AG04450 (cell line): ENCODE measurements around the gene MAK. TPM values are rescaled to one million over a fixed set of nuclear protein-coding genes. Genes with fewer than 3 reads are reported as not detected.
A peak's percentile ranks its signal among the peaks of the same experiment; 100 is the strongest.
"Not testable (repeated sequence)": the region's sequence is repeated elsewhere in the genome, so short reads cannot be mapped to it uniquely, and the experiment has no call there.

Experiments
- CTCF ChIA-PET: fragments of 300-600, 350-600 bp; formaldehyde crosslinking; extraction: SDS; loops from one replicate; lab custom pipeline; 2022; ENCODE audit warnings: antibody characterized with exemption, inconsistent platforms; lab: Charles Lee
- POLR2A ChIA-PET: fragments of 350-600 bp; formaldehyde crosslinking; extraction: SDS; loops from one replicate; lab custom pipeline; 2021; ENCODE audit warnings: antibody characterized with exemption, inconsistent platforms; lab: Yijun Ruan, JAX
- DNase-seq: peaks from one replicate; pipeline ENCODE4 v3.0.0-alpha.2; 2011; ENCODE audit warnings: low read depth, low spot score
- H3K27ac ChIP-seq: one replicate; pipeline ENCODE4 v1.5.1; 2012; ENCODE audit warnings: low read depth, low read length, control low read depth
- H3K27me3 ChIP-seq: one replicate; pipeline ENCODE4 v1.6.0; 2012; ENCODE audit warnings: low read length; ENCODE audit not compliant: control insufficient read depth, insufficient read depth
- H3K4me3 ChIP-seq: 2 replicates; pipeline ENCODE4 v1.5.1; 2011; ENCODE audit warnings: mild to moderate bottlenecking, low read depth, low read length, control low read depth
- H3K9me3 ChIP-seq: 2 replicates; pipeline ENCODE4 v1.5.1; 2012; ENCODE audit warnings: low read length; ENCODE audit not compliant: control insufficient read depth, insufficient read depth
- CTCF ChIP-seq: IDR thresholded peaks from 2 replicates; pipeline ENCODE4 v1.5.1; 2011; ENCODE audit warnings: low read depth, low read length, control low read depth, inconsistent platforms
- polyA plus RNA-seq: library from polyadenylated mRNA; depleted of rRNA; stranded (reverse); fragments of >200 nt; gene quantifications from 2 replicates; pipeline ENCODE4 v1.2.3, GENCODE V29; 2011

Gene MAK
- polyA plus RNA-seq, 1 experiment = not detected

- Histone ChIP-seq H3K9me3 (no peaks in the 10 kb centered on the region), H3K27me3 (no peaks in the 10 kb centered on the region), H3K4me3 (no peak overlapping the region), H3K27ac (no peak overlapping the region)
- TF ChIP-seq CTCF = no peak
- CTCF ChIA-PET = interaction anchor here (1.1 kb wide), 1 partner anchor 10 kb away, joined by 3 read pairs; no protein-coding TSS in a partner anchor
- DNase-seq = no peak
- POLR2A ChIA-PET = no interaction called here
These were observed 68.9 kb downstream of the MAK start for GRCh38 chr6:10769419-10769818.

GRCh38 chr6:10763006-10763405 lies 75.3 kb downstream of the MAK start:
- ChIA-PET CTCF (interaction anchor here (1.2 kb wide), 1 partner anchor 284 kb away, joined by 7 read pairs; no protein-coding TSS in a partner anchor), POLR2A (no interaction called here)
- Histone ChIP-seq H3K4me3 (no peak overlapping the region), H3K27me3 (no peaks in the 10 kb centered on the region), H3K27ac (no peak overlapping the region), H3K9me3 (no peaks in the 10 kb centered on the region)
- peak; percentile 55 for DNase-seq
- TF ChIP-seq CTCF = no peak

DNA sequence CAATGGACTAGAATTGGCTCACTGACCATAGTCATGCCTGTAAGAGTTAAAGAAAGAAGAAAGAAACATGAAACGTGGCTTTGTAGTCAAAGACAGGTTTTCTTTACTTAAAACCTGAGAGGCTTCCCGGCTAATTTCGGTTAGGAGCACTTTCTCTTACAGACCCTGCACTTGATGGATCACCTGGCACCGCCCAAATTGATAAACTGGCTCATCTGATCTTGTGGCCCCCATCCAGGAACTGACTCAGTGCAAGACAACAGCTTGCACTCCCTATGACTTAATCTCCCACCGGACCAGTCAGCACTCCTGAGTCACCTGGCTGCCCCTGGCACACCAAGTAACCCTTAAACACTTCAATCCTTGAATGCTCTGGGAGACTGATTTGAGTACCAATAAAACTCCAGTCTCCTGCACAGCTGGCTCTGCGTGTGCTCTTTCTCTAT lies 78.4 kb downstream of the MAK start:
- ChIA-PET CTCF (interaction anchor here (0.7 to 2.0 kb wide), 13 partner anchors 9 to 1652 kb away, joined by 3 to 15 read pairs (median 4); partner anchors contain the start of gene TMEM14B), POLR2A (interaction anchor here (0.5 to 1.0 kb wide), 2 partner anchors 37 to 41 kb away, joined by 4 read pairs; partner anchors contain the start of gene TMEM14C)
- H3K9me3 ChIP-seq = no peaks in the 10 kb centered on the region
- peak overlapping the region; percentile 67 for H3K27ac ChIP-seq
- no peaks in the 10 kb centered on the region for H3K27me3 ChIP-seq
- DNase-seq = peak; percentile 33
- H3K4me3 ChIP-seq = no peak overlapping the region
- TF ChIP-seq CTCF = no peak

- peak; percentile 86 for DNase-seq
- TF ChIP-seq CTCF = peak; percentile 73
- Histone ChIP-seq H3K27ac (peak overlapping the region; percentile 67), H3K9me3 (no peaks in the 10 kb centered on the region), H3K27me3 (no peaks in the 10 kb centered on the region), H3K4me3 (no peak overlapping the region)
- ChIA-PET CTCF (interaction anchor here (0.7 to 2.0 kb wide), 13 partner anchors 9 to 825 kb away, joined by 3 to 15 read pairs (median 4); partner anchors contain the start of gene TMEM14B), POLR2A (interaction anchor here (0.5 to 1.0 kb wide), 2 partner anchors 37 to 40 kb away, joined by 4 read pairs; partner anchors contain the start of gene TMEM14C)
These were observed 79.0 kb downstream of the MAK start for GRCh38 chr6:10759312-10759839.

GRCh38 chr6:10756085-10756484 lies 82.3 kb downstream of the MAK start:
- Histone ChIP-seq H3K4me3 (no peak overlapping the region), H3K27ac (no peak overlapping the region), H3K27me3 (no peaks in the 10 kb centered on the region), H3K9me3 (no peaks in the 10 kb centered on the region)
- POLR2A ChIA-PET = no interaction called here
- DNase-seq = no peak
- no peak for TF ChIP-seq CTCF
- CTCF ChIA-PET = interaction anchor here (0.7 kb wide), 1 partner anchor 10 kb away, joined by 3 read pairs; no protein-coding TSS in a partner anchor

DNA sequence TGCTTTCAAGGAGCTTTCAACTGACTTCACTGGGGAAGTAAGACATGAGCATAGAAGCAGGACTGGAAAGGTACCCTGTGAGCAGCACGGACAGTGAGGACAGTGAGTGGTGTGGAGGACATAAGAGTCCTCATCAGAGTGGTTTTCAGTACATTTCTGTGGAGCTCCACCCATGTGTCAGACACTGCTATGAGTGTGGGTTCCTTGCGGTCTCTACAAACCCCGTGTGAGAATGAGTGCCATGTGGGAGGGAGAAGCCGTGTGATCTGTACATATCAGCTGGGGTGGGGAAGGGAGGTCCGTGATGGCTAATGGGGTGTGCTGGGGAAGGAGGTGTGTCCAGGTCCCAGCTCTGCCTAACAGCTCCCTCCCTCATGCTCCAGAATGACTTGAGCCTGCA lies 86.6 kb downstream of the MAK start:
- POLR2A ChIA-PET = not testable (repeated sequence)

DNA sequence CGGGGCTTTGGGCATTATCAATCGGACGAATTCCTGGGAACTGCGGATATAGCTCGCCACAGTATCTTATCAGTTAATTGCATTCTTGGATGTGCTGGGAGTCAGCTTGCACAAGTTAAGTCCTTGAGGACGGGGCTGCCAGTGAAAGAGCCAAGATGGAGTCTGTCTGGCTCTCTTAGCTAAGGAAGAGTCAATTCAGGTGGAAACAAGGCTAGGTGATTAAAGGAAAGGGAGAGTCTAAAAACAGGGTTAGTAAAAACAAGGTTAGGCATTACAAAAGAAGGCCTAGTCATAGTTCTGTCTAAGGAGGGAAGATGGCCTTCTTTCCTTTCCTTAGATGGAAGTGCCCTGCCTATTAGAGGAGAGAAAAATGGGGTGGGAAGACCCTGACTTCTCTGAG lies 87.8 kb downstream of the MAK start:
- DNase-seq, H3K27me3 ChIP-seq, POLR2A ChIA-PET, H3K4me3 ChIP-seq, H3K9me3 ChIP-seq, H3K27ac ChIP-seq: not testable (repeated sequence)
- CTCF ChIA-PET = interaction anchor here (1.6 kb wide), 1 partner anchor 9 kb away, joined by 5 read pairs; no protein-coding TSS in a partner anchor

More for the DNA sequence above, 86.6 kb downstream of the MAK start:
- H3K27ac ChIP-seq, H3K27me3 ChIP-seq, H3K9me3 ChIP-seq, DNase-seq, H3K4me3 ChIP-seq: not testable (repeated sequence)
- CTCF ChIA-PET = interaction anchor here (0.6 to 1.6 kb wide), 2 partner anchors 8 to 273 kb away, joined by 3 to 5 read pairs; no protein-coding TSS in a partner anchor
